Activated CD4-positive, alpha-beta T cell treated with anti-CD3 and anti-CD28 coated beads, Interleukin-2, amount 50 U/mL, for 16 hours (primary cell): ENCODE data around the gene AREL1.

Experiments used
- DNase-seq: peaks from one replicate; pipeline ENCODE4 v3.0.0-alpha.2; 2020

The AREL1 gene

DNA sequence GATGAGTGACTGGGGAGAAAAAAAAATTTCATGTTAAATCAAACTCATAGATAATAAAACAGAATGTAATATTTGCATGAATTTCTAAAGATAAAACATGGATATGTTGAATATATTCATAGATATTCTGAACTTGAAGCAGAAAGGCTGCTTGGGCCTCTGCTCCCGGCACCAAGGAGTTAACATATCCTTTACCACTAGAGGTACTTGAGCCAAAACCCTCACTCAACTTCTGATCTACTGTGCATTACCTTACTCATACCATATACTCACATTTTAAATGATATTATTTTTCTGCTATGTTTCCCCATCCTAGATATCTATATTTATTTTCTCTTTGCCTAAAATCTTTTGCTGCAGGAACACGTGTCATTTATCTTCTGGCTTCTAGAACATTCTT lies 14.9 kb downstream of the AREL1 start:
- no peak for DNase-seq

DNA sequence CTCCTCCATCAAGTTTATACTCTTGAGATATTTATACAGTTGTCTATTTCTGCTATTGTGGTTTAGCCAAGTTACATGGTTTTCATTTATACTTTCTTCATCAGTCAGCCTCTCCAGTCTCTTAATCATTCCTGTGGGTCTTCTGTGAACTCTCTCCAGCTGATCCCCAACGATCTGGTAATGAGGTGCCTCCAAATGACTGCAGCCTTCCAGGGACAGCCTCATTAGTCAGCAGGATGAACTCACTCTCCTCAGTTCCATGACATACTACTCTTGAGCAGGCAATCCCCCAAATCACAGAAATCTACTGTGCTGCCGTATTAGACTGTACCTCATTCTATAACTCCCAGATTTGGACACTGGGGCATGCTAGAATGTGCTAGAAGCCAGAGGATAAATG lies 15.3 kb downstream of the AREL1 start:
- DNase-seq: no peak

DNA sequence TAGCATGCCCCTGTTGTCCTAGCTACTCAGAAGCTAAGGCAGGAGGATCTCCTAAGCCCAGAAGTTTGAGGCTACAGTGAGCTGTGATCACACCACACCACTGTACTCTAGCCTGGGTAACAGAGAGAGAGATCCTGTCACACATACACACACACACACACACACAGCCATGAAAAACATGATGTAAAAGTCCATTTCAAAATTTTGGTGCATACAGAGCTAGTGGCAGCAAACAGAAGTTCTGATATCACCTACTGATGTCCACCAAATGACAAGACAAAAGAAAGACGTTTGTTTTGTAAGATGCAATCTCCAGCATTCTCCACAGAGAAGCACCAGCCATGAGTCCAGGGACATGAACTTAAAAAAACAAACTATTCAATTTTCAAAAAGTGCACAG lies 15.9 kb downstream of the AREL1 start:
- no peak for DNase-seq

GRCh38 chr14:74695406-74695805 lies 17.5 kb downstream of the AREL1 start:
- DNase-seq: no peak

- no peak for DNase-seq
Measured at GRCh38 chr14:74693191-74693590, 19.7 kb downstream of the AREL1 start.

DNA sequence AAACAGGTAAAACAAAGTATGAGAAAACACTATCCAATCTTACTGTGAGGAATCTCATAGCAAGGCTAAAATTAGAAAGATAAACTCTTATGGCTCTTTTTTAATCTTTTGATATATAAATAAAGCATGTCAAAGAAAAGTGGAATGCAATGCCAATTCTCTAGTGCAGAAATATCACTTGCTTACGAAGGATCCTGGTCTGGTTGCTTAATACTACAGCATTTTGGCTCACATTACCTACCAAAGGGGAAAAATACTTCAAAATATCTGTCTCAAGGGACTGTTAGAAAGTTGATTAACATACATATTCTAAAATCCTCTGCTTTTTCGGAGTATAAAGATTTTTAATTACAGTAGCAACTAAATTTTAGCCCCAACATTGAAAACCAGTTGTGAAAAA lies 21.4 kb downstream of the AREL1 start:
- no peak for DNase-seq

- no peak for DNase-seq
Measured at GRCh38 chr14:74685921-74686678, 26.8 kb downstream of the AREL1 start.

DNA sequence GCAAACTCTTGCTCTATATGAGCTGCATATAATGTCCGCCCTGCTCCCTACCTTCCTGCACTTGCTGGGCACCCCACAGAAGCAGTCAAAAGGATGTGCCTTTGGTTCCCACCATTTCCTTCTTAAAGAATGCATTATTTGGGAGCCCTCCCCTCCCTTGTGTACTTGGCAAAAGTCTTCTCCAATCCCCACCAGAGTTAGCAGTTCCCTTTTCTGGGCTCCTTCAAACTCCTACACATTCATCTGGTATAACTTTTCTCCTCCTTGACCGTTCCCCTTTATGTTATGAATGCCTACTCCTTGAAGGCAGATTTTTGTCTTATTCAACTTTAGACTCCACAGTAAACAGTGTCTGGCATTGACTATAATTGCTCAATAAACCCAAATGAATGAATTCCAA lies 27.8 kb downstream of the AREL1 start:
- no peak for DNase-seq

- DNase-seq: no peak
Measured at GRCh38 chr14:74684434-74684833, 28.4 kb downstream of the AREL1 start.

- no peak for DNase-seq
Measured at GRCh38 chr14:74683406-74683805, 29.5 kb downstream of the AREL1 start.

GRCh38 chr14:74682169-74682952 lies 30.5 kb downstream of the AREL1 start:
- no peak for DNase-seq

- no peak for DNase-seq
Measured at GRCh38 chr14:74675219-74675618, 37.7 kb downstream of the AREL1 start.

- no peak for DNase-seq
Measured at GRCh38 chr14:74673768-74674167, 39.1 kb downstream of the AREL1 start.

- no peak for DNase-seq
Measured at GRCh38 chr14:74671789-74672188, 41.1 kb downstream of the AREL1 start.

GRCh38 chr14:74670726-74671411 lies 42.0 kb downstream of the AREL1 start:
- no peak for DNase-seq

DNA sequence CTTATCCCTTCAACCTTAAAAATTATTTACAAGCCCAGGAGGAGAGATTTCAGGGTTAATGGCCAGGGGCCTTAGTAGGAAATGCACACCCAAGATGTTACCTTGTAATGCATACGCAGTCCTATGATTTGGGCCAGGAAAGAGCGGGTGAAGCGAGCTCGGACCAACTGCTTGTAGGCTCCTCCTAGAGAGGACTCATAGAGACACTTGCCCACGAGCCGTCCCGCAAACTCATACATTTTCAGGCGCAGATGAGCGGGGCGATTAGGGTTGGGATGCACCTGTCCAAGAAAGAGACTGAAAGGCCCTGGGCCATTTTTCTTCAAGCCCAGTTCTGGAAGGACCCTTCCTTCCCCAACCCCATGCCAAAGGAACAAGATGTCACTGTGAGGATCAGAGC lies 43.0 kb downstream of the AREL1 start:
- DNase-seq: no peak

GRCh38 chr14:74669256-74669655 lies 43.6 kb downstream of the AREL1 start:
- no peak for DNase-seq

- peak; percentile 51 for DNase-seq
Measured at GRCh38 chr14:74667758-74668157, 45.1 kb downstream of the AREL1 start.

DNA sequence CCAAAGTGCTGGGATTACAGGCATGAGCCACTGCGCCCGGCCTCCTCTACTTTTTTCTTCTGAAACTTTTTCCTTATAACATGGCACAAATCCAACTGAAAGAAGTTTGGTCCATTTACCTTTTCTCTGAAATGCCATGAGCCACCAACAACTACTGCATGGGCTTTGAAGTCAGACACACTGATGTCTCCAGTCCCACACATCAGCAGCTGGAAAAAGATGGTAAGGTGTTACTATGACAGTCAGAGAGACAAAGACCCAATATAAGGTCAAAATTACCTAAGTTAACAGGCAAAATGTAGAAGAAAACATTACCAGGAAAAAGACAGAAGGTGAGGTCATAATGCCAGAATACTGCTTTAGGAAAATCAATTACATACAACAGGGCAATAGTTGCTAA lies 48.2 kb downstream of the AREL1 start:
- DNase-seq: no peak

GRCh38 chr14:74663884-74664283 lies 49.0 kb downstream of the AREL1 start:
- no peak for DNase-seq

DNA sequence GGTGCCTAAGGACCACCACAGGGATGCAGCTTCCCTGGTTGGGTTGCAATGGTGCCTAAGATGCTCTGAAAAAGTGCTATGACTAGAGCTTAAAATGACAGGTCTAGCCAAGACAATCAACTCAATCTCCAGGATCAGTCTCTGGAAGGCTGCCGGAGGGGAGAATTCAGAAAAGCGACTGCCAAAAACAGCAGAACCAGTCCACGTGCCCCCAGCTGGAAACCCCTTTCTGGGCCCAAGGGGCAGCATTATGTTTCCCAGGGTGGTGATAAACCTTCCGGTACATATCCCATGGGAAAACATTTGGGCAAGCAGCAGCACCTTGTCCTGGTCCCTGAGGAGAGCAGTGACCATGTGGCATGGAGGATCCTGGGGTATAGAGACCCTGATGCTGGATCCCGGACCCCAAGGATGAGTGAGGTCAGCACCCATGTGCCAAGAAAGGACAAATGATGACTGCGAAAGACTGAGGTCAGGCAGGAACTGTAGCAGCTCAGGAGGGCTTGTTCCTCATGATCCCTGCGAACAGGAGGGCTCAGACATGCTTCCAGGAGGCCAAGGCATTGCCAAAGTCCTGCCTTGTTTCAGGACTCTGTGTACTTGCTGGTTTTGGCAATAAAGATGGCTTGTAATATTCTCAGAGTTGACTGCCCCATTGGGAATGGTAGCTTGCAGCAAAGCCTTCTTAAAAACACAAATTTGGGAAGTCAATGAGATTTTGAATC lies 51.0 kb downstream of the AREL1 start:
- DNase-seq: no peak

DNA sequence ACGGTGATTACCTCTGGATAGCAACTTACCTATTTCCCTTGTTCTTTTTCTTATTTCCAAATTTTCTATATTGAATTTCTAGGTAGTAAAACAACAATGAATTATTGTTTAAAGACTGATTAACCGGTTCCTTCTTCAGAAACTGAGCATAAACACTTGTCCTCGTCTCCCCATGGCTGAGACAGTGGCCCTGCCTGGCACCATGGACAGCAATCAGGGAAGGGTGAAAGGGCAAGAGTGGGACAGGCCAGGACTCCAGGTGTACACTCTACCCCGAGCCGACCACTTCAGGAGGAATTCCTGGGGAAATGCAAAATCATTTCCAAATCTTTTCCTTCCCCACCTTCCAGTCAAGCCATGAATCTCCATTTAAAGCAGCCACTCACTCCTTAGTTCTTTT lies 52.0 kb downstream of the AREL1 start:
- no peak for DNase-seq

- DNase-seq: no peak
Measured at GRCh38 chr14:74660167-74660566, 52.7 kb downstream of the AREL1 start.
